ENCODE measurements around the gene ACTRT2. TPM values are rescaled to one million over a fixed set of nuclear protein-coding genes. Genes with fewer than 3 reads are reported as not detected.

ACTRT2 gene
- total and polyA plus RNA-seq, 7 donors, result not detected

DNA sequence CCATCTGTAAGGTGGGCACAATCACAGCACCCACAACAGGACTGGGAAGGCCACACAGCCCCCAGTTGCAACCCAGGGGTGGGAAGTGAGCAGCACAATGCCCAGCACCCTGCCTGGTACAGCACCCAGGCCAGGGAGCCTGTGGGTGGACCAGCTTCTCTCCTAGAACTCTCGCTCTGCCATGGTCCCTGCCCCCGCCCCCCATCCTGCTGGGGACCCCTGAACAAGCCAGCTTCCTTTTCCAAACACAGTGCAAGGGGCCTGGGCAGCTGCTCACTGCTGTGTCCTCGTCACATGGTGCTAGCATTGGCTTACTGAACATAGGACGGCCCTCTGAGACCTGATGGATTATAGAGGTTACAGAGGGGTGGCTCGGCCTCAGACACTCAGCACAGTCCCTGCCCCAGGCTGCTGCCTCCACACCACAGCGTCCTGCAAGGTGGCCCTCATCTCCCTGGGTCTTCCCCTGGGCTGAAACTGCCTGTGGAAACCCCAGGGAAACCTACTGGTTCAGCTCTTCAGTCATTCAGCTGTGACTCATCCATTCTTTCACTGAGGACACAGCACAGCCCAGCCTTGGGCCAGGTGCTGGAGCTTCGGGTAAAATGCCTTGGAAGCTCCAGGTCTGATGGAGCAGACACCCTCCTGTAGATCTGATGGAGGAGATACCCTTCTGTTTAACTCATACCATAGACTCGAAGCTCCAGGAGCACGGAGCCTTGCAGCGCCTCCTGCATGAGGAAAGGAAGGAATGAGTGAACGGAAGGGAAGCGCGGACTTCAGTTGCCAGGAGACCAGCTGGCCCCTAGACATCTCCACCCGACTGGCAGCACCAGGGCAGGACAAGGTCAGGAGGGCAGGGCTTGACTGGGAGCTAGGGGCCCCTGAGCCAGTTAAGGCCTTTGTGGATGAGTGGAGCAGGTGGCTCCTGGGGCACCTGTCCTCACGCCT is 39.6 kb downstream of the ACTRT2 start:
- H3K27me3 ChIP-seq, result peaks cover 42 to 85% (median 57%) of the 10 kb centered on the region in 3 donors

DNA sequence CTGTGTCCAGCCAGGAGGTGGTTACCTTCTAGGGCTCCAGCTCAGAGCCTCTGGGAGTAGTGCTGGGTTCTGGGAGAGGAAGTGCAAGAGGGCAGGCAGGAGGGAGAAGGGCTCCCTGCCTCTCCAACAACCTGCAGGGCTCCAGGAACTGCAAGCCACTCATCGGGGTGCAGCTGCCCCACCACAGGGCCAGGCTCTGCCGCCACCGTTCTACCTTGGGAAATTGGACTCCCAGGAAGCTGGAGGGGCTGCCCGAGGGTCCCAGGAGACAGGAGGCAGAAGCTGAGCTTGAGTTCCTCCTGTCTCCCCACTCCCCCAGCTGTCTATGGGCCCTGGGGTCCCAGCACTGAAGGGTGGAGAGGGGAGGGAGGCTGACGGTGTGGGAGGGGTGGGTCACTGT is 40.3 kb downstream of the ACTRT2 start:
- peak; percentile 33 for DNase-seq
- H3K36me3 ChIP-seq, result no peaks in the 10 kb centered on the region
- peaks cover 0 to 3% (median 0%) of the 10 kb centered on the region in 4 donors for H3K9me3 ChIP-seq
- intact Hi-C loops (cut with DNase I), result no loop called here
- H3K4me1 ChIP-seq, result peaks cover 0 to 19% (median 15%) of the 10 kb centered on the region in 4 donors
- 27 to 52% methylated on average over 5 of the region's 5 CpGs for WGBS, 2 donors
- H3K27me3 ChIP-seq, result peaks cover 49 to 88% (median 64%) of the 10 kb centered on the region in 3 donors
- no peak overlapping the region for H3K4me3 ChIP-seq
- no peak overlapping the region for H3K27ac ChIP-seq
- no peak for TF ChIP-seq POLR2AphosphoS5 (IDR thresholded peaks at IDR 0.05)
- TF ChIP-seq, protein P1, sequence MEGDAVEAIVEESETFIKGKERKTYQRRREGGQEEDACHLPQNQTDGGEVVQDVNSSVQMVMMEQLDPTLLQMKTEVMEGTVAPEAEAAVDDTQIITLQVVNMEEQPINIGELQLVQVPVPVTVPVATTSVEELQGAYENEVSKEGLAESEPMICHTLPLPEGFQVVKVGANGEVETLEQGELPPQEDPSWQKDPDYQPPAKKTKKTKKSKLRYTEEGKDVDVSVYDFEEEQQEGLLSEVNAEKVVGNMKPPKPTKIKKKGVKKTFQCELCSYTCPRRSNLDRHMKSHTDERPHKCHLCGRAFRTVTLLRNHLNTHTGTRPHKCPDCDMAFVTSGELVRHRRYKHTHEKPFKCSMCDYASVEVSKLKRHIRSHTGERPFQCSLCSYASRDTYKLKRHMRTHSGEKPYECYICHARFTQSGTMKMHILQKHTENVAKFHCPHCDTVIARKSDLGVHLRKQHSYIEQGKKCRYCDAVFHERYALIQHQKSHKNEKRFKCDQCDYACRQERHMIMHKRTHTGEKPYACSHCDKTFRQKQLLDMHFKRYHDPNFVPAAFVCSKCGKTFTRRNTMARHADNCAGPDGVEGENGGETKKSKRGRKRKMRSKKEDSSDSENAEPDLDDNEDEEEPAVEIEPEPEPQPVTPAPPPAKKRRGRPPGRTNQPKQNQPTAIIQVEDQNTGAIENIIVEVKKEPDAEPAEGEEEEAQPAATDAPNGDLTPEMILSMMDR (IDR thresholded peaks at IDR 0.05), result no peak

More for the DNA sequence above, 39.6 kb downstream of the ACTRT2 start:
- intact Hi-C loops (cut with DNase I), result no loop called here
- peaks cover 0 to 19% (median 15%) of the 10 kb centered on the region in 4 donors for H3K4me1 ChIP-seq
- no peak overlapping the region for H3K4me3 ChIP-seq
- 53 to 73% methylated on average over 15 of the region's 15 CpGs for WGBS, 2 donors
- DNase-seq, result peak; percentile 49
- H3K36me3 ChIP-seq, result no peaks in the 10 kb centered on the region
- peaks cover 0 to 3% (median 0%) of the 10 kb centered on the region in 4 donors for H3K9me3 ChIP-seq
- no peak for TF ChIP-seq EP300 (IDR thresholded peaks at IDR 0.05)
- no peak for TF ChIP-seq POLR2AphosphoS5 (IDR thresholded peaks at IDR 0.05)
- no peak overlapping the region for H3K27ac ChIP-seq

DNA sequence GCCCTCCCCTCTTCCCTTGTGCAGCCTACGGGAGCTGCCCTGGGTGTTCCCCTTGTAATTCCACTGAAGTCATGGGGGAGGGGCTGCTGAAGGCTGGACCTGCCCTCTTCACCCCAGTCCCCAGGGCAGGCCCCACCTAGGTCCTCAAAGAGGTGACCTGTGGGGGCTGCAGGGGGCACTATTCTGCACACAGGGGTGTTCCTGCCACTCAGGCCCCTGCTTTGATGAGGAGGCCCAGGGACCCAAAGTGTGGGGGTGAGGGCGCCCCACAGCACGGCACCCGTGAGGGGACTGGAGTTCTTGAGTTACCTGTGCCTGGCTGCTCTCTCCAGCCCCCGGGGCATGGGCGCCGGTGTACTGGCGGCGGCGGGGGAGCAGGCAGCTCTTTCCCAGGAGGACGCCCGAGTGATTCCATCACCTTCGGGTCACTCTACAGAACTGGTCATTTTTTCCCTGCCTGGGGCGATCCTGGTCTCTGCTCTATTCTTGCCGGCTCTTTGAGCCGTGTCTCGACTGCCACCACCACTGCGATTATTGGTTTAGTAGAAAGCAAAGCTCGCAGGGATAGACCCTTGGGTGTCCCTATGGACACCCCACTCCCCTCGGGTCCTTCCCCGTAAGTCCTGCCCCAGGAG is 40.8 kb downstream of the ACTRT2 start:
- intact Hi-C loops (cut with DNase I), result no loop called here
- H3K27me3 ChIP-seq, result peaks cover 55 to 92% (median 69%) of the 10 kb centered on the region in 3 donors
- no peak overlapping the region for H3K27ac ChIP-seq
- peaks cover 0 to 3% (median 0%) of the 10 kb centered on the region in 4 donors for H3K9me3 ChIP-seq
- peaks cover 0 to 19% (median 15%) of the 10 kb centered on the region in 4 donors for H3K4me1 ChIP-seq
- peak; percentile 45 for DNase-seq
- H3K36me3 ChIP-seq, result no peaks in the 10 kb centered on the region
- 26 to 57% methylated on average over 21 of the region's 21 CpGs for WGBS, 2 donors
- no peak overlapping the region for H3K4me3 ChIP-seq
- TF ChIP-seq EP300 (IDR thresholded peaks at IDR 0.05) (no peak), POLR2AphosphoS5 (IDR thresholded peaks at IDR 0.05) (no peak), POLR2A (IDR thresholded peaks at IDR 0.05) (no peak)
- TF ChIP-seq, protein P1 (IDR thresholded peaks at IDR 0.05), result no peak

DNA sequence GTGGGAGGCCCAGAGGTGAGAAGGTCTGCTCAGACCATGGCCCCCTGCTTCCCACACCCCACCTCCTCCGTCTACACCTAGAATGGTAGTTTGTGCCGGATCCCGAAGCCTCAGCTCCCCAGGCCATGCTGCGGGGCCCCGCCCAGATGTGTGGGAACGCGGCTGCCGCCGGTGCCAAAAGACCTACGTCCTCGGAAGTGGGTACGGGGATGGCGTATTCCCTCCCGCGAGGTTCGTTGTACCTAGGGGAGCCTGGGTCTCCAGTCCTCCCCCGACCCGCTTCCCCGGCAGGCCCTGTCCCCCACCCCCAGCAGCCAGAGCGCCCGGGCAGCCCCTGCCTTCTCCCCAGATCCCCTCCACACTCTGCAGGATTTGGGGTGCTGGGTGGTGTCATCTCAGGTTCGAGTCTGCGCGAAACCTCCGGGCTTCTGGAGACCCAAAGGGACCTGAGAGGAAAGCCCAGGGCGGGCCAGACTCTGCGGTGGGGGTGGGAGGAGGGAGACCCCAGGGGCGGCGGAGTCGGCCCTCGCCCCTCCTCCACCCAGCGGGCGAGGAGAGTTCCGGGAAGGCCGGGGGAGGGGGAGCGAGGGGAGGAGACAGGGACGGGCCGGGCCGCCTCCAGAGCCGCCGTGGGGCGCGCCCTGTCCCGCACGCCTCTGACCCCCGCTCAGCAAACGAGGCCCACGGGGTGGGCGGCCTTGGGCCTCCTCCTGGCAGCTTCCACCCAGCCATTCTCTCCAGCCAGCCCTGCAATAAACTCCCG is 41.5 kb downstream of the ACTRT2 start:
- 16 to 61% methylated on average over 50 of the region's 50 CpGs for WGBS, 2 donors
- intact Hi-C loops (cut with DNase I), result no loop called here
- Histone ChIP-seq H3K36me3 (no peaks in the 10 kb centered on the region), H3K4me1 (peaks cover 0 to 26% (median 21%) of the 10 kb centered on the region in 4 donors), H3K27me3 (peaks cover 62 to 99% (median 76%) of the 10 kb centered on the region in 3 donors), H3K27ac (no peak overlapping the region), H3K4me3 (no peak overlapping the region), H3K9me3 (peaks cover 0 to 3% (median 0%) of the 10 kb centered on the region in 4 donors)
- no peak for TF ChIP-seq POLR2A (IDR thresholded peaks at IDR 0.05)
- TF ChIP-seq, protein P1 (IDR thresholded peaks at IDR 0.05), result no peak
- TF ChIP-seq EP300 (IDR thresholded peaks at IDR 0.05), result no peak
- TF ChIP-seq POLR2AphosphoS5 (IDR thresholded peaks at IDR 0.05), result no peak
- peak; percentile 59 for DNase-seq

Measured in sigmoid colon (tissue), 7 donors.